ENCODE data around the gene ERBB4.

The ERBB4 gene

DNA sequence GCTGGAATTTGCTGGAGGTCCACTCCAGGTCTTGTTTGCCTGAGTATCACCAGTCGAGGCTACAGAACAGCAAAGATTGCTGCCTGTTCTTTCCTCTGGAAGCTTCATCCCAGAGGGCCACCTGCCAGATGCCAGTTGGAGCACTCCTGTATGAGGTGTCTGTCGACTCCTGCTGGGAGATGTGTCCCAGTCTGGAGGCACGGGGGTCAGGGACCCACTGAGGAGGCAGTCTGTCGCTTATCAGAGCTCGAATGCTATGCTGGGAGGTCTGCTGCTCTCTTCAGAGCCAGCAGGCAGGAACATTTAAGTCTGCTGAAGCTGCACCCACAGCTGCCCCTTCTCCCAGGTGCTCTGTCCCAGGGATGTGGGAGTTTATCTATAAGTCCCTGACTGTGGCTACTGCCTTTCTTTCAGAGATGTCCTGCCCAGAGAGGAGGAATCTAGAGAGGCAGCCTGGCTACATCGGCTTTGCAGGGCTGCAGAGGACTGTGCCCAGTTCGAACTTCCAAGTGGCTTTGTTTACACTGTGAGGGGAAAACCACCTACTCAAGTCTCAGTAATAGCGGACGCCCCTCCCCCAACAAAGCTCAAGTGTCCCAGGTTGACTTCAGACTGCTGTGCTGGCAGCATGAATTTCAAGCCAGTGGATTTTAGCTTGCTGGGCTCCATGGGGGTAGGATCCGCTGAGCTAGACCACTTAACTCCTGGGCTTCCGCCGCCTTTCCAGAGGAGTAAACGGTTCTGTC, 301.1 kb downstream of the ERBB4 start:
- TF ChIP-seq Cebpa-rat (IDR thresholded peaks at IDR 0.05), result no peak
- Histone ChIP-seq H3K27me3 (no peaks in the 10 kb centered on the region), H3K4me1 (no peaks in the 10 kb centered on the region), H3K9ac (no peak overlapping the region), H3K4me3 (no peak overlapping the region), H3K27ac (no peak overlapping the region), H3K9me3 (no peaks in the 10 kb centered on the region), H3K36me3 (no peaks in the 10 kb centered on the region), H3K4me2 (no peak overlapping the region), H4K20me1 (no peaks in the 10 kb centered on the region)

DNA sequence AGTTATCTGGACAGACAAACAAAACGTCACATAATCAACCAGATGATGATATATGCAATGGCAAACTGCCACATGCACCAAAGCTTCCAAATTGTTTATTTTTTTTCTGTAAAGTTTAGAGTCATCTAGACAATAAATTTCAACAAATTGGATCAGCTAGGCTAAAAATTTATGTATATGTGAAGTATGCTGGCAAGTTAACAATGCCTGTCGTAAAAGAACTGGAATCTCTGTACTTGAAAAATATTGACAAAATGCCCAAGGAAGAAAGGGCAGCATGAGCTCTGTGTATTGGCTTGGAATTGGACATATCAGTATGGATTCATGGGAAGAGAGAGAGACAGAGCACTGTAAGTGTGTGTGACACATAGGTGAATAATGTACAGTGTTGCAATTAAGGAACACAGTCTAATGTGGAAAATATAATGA, 309.8 kb downstream of the ERBB4 start:
- TF ChIP-seq Cebpa-rat (IDR thresholded peaks at IDR 0.05), result no peak
- Histone ChIP-seq H3K27me3 (no peaks in the 10 kb centered on the region), H3K9me3 (no peaks in the 10 kb centered on the region), H3K4me2 (no peak overlapping the region), H3K4me3 (no peak overlapping the region), H3K9ac (no peak overlapping the region), H4K20me1 (no peaks in the 10 kb centered on the region), H3K4me1 (no peaks in the 10 kb centered on the region), H3K36me3 (no peaks in the 10 kb centered on the region), H3K27ac (no peak overlapping the region)

DNA sequence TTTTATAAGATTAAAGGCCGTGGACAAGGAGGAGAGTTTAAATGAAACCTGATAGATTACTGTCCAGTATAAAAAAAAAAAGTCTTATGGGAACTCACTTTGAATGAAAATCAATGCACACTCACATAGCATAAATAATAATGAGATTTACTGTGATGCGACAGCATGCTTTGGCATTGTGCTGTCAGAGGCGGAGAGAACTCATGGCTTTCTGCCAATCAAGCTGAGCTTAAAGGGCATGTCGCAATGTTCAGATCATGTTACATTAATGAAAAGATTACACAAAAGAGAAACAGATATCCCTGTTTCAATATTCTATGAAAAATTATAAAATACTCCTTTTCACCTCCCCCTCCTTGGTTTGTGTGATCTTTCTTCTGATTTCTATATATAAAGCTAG, 310.8 kb downstream of the ERBB4 start:
- no peaks in the 10 kb centered on the region for H4K20me1 ChIP-seq
- no peak overlapping the region for H3K9ac ChIP-seq
- H3K27me3 ChIP-seq, result no peaks in the 10 kb centered on the region
- no peaks in the 10 kb centered on the region for H3K4me1 ChIP-seq
- H3K4me3 ChIP-seq, result no peak overlapping the region
- no peaks in the 10 kb centered on the region for H3K36me3 ChIP-seq
- no peak overlapping the region for H3K27ac ChIP-seq
- H3K9me3 ChIP-seq, result no peaks in the 10 kb centered on the region
- H3K4me2 ChIP-seq, result no peak overlapping the region
- TF ChIP-seq Cebpa-rat (IDR thresholded peaks at IDR 0.05), result no peak

DNA sequence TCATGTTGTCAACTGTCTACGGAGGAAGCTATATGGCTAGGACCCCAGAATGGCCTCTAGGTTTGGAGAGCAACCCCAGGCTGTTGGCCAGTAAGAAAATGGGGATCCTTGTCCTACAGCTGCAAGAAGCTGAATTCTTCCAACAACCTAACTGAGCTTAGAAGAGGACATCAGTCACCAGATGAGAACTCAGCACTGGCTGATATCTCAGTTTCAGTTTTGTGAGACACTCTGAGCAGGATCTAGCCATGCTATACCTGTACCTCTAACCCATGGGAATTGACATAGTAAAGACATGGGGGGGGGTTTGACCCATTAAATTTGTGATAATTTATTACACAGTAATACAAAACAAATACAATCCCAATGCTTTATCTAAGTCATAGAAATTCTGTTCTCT, 312.5 kb downstream of the ERBB4 start:
- Histone ChIP-seq H3K4me2 (no peak overlapping the region), H4K20me1 (no peaks in the 10 kb centered on the region), H3K27ac (no peak overlapping the region), H3K4me3 (no peak overlapping the region), H3K9ac (no peak overlapping the region), H3K27me3 (no peaks in the 10 kb centered on the region), H3K36me3 (no peaks in the 10 kb centered on the region), H3K9me3 (no peaks in the 10 kb centered on the region), H3K4me1 (no peaks in the 10 kb centered on the region)
- no peak for TF ChIP-seq Cebpa-rat (IDR thresholded peaks at IDR 0.05)

- H3K27me3 ChIP-seq, result no peaks in the 10 kb centered on the region
- H3K4me2 ChIP-seq, result no peak overlapping the region
- no peak for TF ChIP-seq Cebpa-rat (IDR thresholded peaks at IDR 0.05)
- no peaks in the 10 kb centered on the region for H3K4me1 ChIP-seq
- no peak overlapping the region for H3K4me3 ChIP-seq
- no peak overlapping the region for H3K9ac ChIP-seq
- H3K9me3 ChIP-seq, result no peaks in the 10 kb centered on the region
- H4K20me1 ChIP-seq, result no peaks in the 10 kb centered on the region
- H3K36me3 ChIP-seq, result no peaks in the 10 kb centered on the region
- H3K27ac ChIP-seq, result no peak overlapping the region
Measured at GRCh38 chr2:212223696-212224095, 314.9 kb downstream of the ERBB4 start.

DNA sequence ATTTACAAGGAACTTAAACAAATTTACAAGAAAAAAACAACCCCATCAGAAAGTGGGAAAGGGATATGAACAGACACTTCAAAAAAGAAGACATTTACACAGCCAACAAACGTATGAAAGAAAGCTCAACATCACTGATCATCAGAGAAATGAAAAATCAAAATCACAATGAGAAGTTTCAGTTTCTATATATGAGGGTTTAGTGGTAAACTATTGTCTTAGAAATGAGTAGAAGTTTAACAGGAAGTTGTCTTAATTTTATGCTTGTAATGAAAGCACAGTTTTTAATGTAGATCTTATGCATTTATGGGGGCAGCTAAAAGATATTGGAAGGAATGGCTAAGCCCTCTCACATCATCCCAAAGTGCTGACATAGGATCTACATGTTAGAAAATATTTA, 325.4 kb downstream of the ERBB4 start:
- H3K27me3 ChIP-seq, result no peaks in the 10 kb centered on the region
- H3K4me3 ChIP-seq, result no peak overlapping the region
- no peak for TF ChIP-seq Cebpa-rat (IDR thresholded peaks at IDR 0.05)
- no peaks in the 10 kb centered on the region for H3K9me3 ChIP-seq
- no peaks in the 10 kb centered on the region for H4K20me1 ChIP-seq
- H3K9ac ChIP-seq, result no peak overlapping the region
- H3K36me3 ChIP-seq, result no peaks in the 10 kb centered on the region
- H3K27ac ChIP-seq, result no peak overlapping the region
- no peaks in the 10 kb centered on the region for H3K4me1 ChIP-seq
- no peak overlapping the region for H3K4me2 ChIP-seq

- Histone ChIP-seq H3K4me1 (no peaks in the 10 kb centered on the region), H3K27me3 (no peaks in the 10 kb centered on the region), H3K36me3 (no peaks in the 10 kb centered on the region), H3K27ac (no peak overlapping the region), H3K9ac (no peak overlapping the region), H3K9me3 (no peaks in the 10 kb centered on the region), H3K4me2 (no peak overlapping the region), H3K4me3 (no peak overlapping the region), H4K20me1 (no peaks in the 10 kb centered on the region)
- TF ChIP-seq Cebpa-rat (IDR thresholded peaks at IDR 0.05), result no peak
Measured at GRCh38 chr2:212208467-212208866, 330.1 kb downstream of the ERBB4 start.

DNA sequence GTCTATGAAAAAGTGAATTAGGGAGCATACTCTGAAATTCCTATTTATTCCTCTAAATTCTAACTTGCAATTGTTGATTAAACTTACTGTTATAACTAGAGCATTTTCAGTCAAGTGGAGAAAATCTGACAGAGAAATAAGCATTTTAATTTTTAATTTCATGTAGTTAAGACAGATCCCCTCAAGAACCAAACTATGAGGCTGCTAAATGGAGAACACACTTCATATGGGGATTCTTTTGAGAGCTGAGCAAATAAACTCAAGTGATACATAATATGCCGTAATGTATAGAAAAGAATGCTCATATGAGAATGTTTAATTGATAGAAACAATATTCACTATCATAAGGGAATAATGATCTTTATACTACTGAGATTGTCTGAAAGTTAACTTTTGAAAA, 340.8 kb downstream of the ERBB4 start:
- TF ChIP-seq Cebpa-rat (IDR thresholded peaks at IDR 0.05), result no peak
- Histone ChIP-seq H3K9me3 (no peaks in the 10 kb centered on the region), H3K9ac (no peak overlapping the region), H3K27me3 (no peaks in the 10 kb centered on the region), H3K4me2 (no peak overlapping the region), H3K27ac (no peak overlapping the region), H3K4me1 (no peaks in the 10 kb centered on the region), H3K4me3 (no peak overlapping the region), H3K36me3 (no peaks in the 10 kb centered on the region), H4K20me1 (no peaks in the 10 kb centered on the region)

GRCh38 chr2:212195626-212196025, 343.0 kb downstream of the ERBB4 start:
- H3K4me3 ChIP-seq, result no peak overlapping the region
- no peak overlapping the region for H3K27ac ChIP-seq
- H3K9me3 ChIP-seq, result no peaks in the 10 kb centered on the region
- no peaks in the 10 kb centered on the region for H3K27me3 ChIP-seq
- no peaks in the 10 kb centered on the region for H4K20me1 ChIP-seq
- no peak for TF ChIP-seq Cebpa-rat (IDR thresholded peaks at IDR 0.05)
- no peak overlapping the region for H3K4me2 ChIP-seq
- no peaks in the 10 kb centered on the region for H3K4me1 ChIP-seq
- no peaks in the 10 kb centered on the region for H3K36me3 ChIP-seq
- H3K9ac ChIP-seq, result no peak overlapping the region

GRCh38 chr2:212194396-212194795, 344.2 kb downstream of the ERBB4 start:
- Histone ChIP-seq H3K4me1 (no peaks in the 10 kb centered on the region), H4K20me1 (no peaks in the 10 kb centered on the region), H3K4me3 (no peak overlapping the region), H3K4me2 (no peak overlapping the region), H3K27ac (no peak overlapping the region), H3K27me3 (no peaks in the 10 kb centered on the region), H3K9me3 (no peaks in the 10 kb centered on the region), H3K36me3 (no peaks in the 10 kb centered on the region), H3K9ac (no peak overlapping the region)
- TF ChIP-seq Cebpa-rat (IDR thresholded peaks at IDR 0.05), result no peak

DNA sequence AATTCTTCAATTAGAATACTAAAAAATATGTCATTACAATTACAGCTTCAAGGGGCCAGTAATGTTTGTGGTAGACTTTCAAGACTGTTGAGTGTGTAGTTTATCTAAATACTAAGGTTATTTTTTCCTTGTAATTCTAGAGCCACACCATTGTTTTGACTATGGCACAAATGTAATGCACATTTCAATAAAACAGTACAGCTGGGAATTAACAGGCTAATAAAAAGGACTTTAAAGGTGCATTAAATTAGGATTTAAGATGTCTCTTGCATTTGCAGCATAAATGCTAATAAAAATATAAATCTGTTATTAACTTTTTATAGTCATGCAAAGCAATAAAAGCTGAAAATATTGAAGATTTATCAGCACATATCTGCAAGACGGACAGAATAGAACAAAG, 344.8 kb downstream of the ERBB4 start:
- TF ChIP-seq Cebpa-rat (IDR thresholded peaks at IDR 0.05), result no peak
- H3K4me1 ChIP-seq, result no peaks in the 10 kb centered on the region
- H3K27ac ChIP-seq, result no peak overlapping the region
- no peak overlapping the region for H3K4me3 ChIP-seq
- no peak overlapping the region for H3K4me2 ChIP-seq
- no peaks in the 10 kb centered on the region for H4K20me1 ChIP-seq
- no peaks in the 10 kb centered on the region for H3K27me3 ChIP-seq
- H3K9me3 ChIP-seq, result no peaks in the 10 kb centered on the region
- H3K9ac ChIP-seq, result no peak overlapping the region
- no peaks in the 10 kb centered on the region for H3K36me3 ChIP-seq

Data from BLaER1 (cell line).